Prostate gland (tissue), 2 donors: ENCODE measurements around the gene TMEM214. TPM values are rescaled to one million over a fixed set of nuclear protein-coding genes. Genes with fewer than 3 reads are reported as not detected.

ENCODE experiments used
- DNase-seq: peaks from one replicate; pipeline ENCODE4 v3.0.0-alpha.2; 2019; ENCODE audit warnings: low spot score
- H3K27ac ChIP-seq, 2 donors: fragments of 200-600 bp; sonication (generic); 2 replicates each; pipeline ENCODE4 v1.5.1; 2017 to 2019
- H3K27me3 ChIP-seq: fragments of 200-600 bp; sonication (generic); replicated peaks from 2 replicates; pipeline ENCODE4 v1.5.1; 2019; ENCODE audit not compliant: insufficient read depth
- H3K36me3 ChIP-seq, 2 donors: fragments of 200-600 bp; sonication (generic); 1 replicate in 1 of 2; 2 replicates in 1 of 2; pipeline versions ENCODE4 v1.5.1 to v1.8.1; 2017 to 2019
- H3K4me1 ChIP-seq: fragments of 200-600 bp; sonication (generic); replicated peaks from 2 replicates; pipeline ENCODE4 v1.5.1; 2019
- H3K4me3 ChIP-seq, 2 donors: fragments of 200-600 bp; sonication (generic); 2 replicates each; pipeline ENCODE4 v1.5.1; 2017 to 2019
- H3K9me3 ChIP-seq: fragments of 200-600 bp; sonication (generic); 2 replicates; pipeline ENCODE4 v1.5.1; 2017
- POLR2A ChIP-seq: fragments of 450-650 bp; IDR thresholded peaks from one replicate; pipeline ENCODE4 v1.6.1; 2016; ENCODE audit warnings: antibody characterized with exemption, mild to moderate bottlenecking
- POLR2AphosphoS5 ChIP-seq: sonication (generic); formaldehyde crosslinking; IDR thresholded peaks from one replicate; pipeline ENCODE4 v1.6.1; 2017; ENCODE audit warnings: antibody characterized with exemption
- WGBS: methylation state at CpG from one replicate; pipeline ENCODE4 v1.1.5; 2018; 5-methylcytosine and 5-hydroxymethylcytosine counted together
- intact Hi-C: fragments of 100-400 bp; cut with DNase I; formaldehyde crosslinking; loops from one replicate; pipeline ENCODE4 v1.14.2; 2022
- total RNA-seq, 2 donors: library from RNA; depleted of rRNA; stranded (reverse); fragments of >200 nt; gene quantifications; one replicate each; pipeline ENCODE4 v1.1.0, GENCODE V29; 2016
- TF ChIP-seq, protein P1 (sequence below), 4 experiments: fragments of 200-600 bp in 2 of 4; fragments of 450-650 bp in 2 of 4; sonication (generic) in 2 of 4; IDR thresholded peaks; 1 replicate in 3 of 4; 2 replicates in 1 of 4; pipeline ENCODE4 v1.5.1; 2016 to 2019; ENCODE audit warnings: antibody characterized with exemption in 4 of 4, mild to moderate bottlenecking in 2 of 4, moderate library complexity in 2 of 4

The TMEM214 gene
- total RNA-seq, 2 donors from 2014 or later = 44.5 to 75.9 TPM

DNA sequence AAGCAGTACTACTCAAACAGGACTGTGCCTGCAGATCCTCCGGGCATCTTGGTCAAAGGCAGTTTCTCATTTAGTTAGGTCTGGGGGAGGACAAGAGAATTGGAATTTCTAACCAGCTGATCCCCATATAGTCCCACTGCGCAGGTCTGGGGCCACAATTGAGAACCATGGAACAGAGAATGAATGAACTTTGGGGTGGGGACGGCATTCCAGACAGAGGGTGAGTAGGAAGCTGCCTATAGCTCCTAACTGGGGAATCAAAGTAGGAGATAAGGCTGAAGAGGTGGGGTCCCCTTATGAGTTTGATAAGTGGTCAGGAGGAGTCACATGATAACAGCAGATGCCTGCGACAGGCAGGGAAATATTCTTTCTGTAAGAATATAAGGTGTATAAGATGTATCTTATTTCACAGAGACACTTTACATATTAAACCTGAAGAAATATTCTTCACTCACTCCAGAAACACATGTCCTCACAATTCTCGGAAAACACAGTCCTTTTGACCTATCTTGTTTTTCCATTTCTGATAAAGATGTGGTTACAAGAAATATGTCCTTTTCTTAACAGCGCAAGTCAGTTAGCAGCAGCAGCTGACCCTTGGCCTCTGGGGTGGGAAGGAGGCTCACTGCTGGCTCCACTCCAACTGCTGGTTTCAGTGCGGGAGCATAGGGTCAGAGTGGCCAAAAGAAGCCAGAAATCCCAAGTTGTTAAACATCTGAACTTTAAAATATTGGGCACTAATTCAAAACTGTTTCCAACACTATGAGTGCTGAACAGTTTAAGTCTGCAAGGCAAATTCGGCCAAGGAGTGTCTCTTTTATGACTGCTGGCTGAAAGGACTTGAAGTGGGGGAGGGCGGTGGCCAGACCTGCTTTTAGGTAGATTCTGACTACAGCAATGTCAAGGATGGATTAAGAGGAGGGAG, 12.6 kb upstream of the TMEM214 start:
- Histone ChIP-seq H3K4me3 (no peak overlapping the region), H3K27me3 (no peaks in the 10 kb centered on the region), H3K36me3 (peaks cover 0 to 8% of the 10 kb centered on the region in 2 donors), H3K9me3 (no peaks in the 10 kb centered on the region), H3K4me1 (no peaks in the 10 kb centered on the region), H3K27ac (no peak overlapping the region)
- TF ChIP-seq, protein P1, sequence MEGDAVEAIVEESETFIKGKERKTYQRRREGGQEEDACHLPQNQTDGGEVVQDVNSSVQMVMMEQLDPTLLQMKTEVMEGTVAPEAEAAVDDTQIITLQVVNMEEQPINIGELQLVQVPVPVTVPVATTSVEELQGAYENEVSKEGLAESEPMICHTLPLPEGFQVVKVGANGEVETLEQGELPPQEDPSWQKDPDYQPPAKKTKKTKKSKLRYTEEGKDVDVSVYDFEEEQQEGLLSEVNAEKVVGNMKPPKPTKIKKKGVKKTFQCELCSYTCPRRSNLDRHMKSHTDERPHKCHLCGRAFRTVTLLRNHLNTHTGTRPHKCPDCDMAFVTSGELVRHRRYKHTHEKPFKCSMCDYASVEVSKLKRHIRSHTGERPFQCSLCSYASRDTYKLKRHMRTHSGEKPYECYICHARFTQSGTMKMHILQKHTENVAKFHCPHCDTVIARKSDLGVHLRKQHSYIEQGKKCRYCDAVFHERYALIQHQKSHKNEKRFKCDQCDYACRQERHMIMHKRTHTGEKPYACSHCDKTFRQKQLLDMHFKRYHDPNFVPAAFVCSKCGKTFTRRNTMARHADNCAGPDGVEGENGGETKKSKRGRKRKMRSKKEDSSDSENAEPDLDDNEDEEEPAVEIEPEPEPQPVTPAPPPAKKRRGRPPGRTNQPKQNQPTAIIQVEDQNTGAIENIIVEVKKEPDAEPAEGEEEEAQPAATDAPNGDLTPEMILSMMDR (IDR thresholded peaks at IDR 0.05) = no peak
- intact Hi-C loops = loop anchor here (5.0 kb wide), 1 partner anchor 173 kb away; the partner anchor contains the start of gene DPYSL5
- no peak for DNase-seq
- WGBS = 60% methylated on average over 9 of the region's 9 CpGs

DNA sequence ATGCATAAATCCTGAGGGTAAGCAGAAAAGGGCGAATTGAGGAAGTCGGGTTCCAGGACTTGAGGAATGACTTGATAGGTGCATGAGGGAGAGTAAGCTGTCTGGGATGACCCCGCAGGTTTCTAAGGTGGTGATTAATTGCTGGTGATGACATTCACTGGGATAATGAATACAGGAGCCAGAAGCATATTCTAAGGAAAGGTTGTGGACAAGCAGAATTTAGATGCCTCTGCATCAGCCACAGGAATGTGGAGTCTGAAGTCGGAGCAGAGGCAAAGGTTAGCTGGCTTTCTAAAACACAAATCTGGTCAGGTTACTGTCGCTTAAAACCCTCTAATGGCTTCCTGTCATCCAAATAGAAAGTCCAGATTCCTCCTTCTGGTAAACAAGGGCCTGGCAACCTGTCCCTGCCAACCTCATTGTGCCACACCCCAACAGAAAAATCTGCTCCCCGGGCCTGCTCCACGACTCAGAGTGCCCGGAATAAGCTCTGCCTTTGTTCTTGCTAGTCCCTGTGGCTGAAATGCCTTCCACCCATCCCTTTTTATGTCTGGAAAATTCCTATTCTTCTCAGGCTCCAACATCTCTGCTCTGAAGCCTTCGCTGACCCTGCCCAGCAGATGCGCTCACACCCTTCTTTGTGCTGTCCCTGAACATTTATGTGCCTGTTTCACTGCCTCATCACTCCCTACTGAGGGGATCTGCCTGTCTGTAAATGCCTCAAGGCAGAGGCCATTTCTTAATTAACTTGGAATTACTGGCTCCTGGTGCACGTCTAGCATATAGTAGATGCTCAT, 11.3 kb upstream of the TMEM214 start:
- H3K27ac ChIP-seq = no peak overlapping the region

GRCh38 chr2:27023740-27024139, 9.0 kb upstream of the TMEM214 start:
- peaks cover 0 to 8% of the 10 kb centered on the region in 2 donors for H3K36me3 ChIP-seq
- intact Hi-C loops = no loop called here

More for the DNA sequence above, 11.3 kb upstream of the TMEM214 start:
- Histone ChIP-seq H3K4me1 (no peaks in the 10 kb centered on the region), H3K27me3 (no peaks in the 10 kb centered on the region), H3K36me3 (peaks cover 0 to 8% of the 10 kb centered on the region in 2 donors), H3K4me3 (no peak overlapping the region), H3K9me3 (no peaks in the 10 kb centered on the region)
- WGBS = 60% methylated on average over 11 of the region's 11 CpGs
- intact Hi-C loops = no loop called here
- peak; percentile 48 for DNase-seq
- no peak for TF ChIP-seq POLR2AphosphoS5
- no peak for TF ChIP-seq POLR2A
- TF ChIP-seq, protein P1 (IDR thresholded peaks at IDR 0.05) = no peak

GRCh38 chr2:27024188-27024587, 8.6 kb upstream of the TMEM214 start:
- Histone ChIP-seq H3K4me1 (no peaks in the 10 kb centered on the region), H3K27me3 (no peaks in the 10 kb centered on the region), H3K36me3 (peaks cover 0 to 8% of the 10 kb centered on the region in 2 donors), H3K4me3 (no peak overlapping the region), H3K9me3 (no peaks in the 10 kb centered on the region), H3K27ac (no peak overlapping the region)
- intact Hi-C loops = no loop called here
- TF ChIP-seq POLR2AphosphoS5 = no peak
- TF ChIP-seq, protein P1 (IDR thresholded peaks at IDR 0.05) = no peak
- no peak for TF ChIP-seq POLR2A
- 76% methylated on average over 18 of the region's 18 CpGs for WGBS
- DNase-seq = no peak

More at GRCh38 chr2:27023740-27024139, 9.0 kb upstream of the TMEM214 start:
- TF ChIP-seq POLR2AphosphoS5 (no peak), POLR2A (no peak)
- TF ChIP-seq, protein P1 (IDR thresholded peaks at IDR 0.05) = no peak
- H3K27me3 ChIP-seq = no peaks in the 10 kb centered on the region
- WGBS = 90% methylated on average over 7 of the region's 7 CpGs
- no peak overlapping the region for H3K4me3 ChIP-seq
- H3K4me1 ChIP-seq = no peaks in the 10 kb centered on the region
- H3K9me3 ChIP-seq = no peaks in the 10 kb centered on the region
- no peak overlapping the region for H3K27ac ChIP-seq
- DNase-seq = no peak
